K562 (cell line): ENCODE measurements around the gene TRABD2B. TPM values are rescaled to one million over a fixed set of nuclear protein-coding genes. Genes with fewer than 3 reads are reported as not detected.

Experiments used
- ATAC-seq: fragments of 200-7000 bp; cut with Tn5 transposase; 3 replicates; pipeline ENCODE4 v1.9.1; 2020; ENCODE audit warnings: moderate library complexity
- BruUV-seq: library from RNA; stranded (reverse); fragments of 400-500 nt; replicated peaks from 2 replicates; lab custom pipeline; 2021; lab: Mats Ljungman, UMichigan
- CTCF ChIA-PET: fragments of 300-600 bp; formaldehyde crosslinking; extraction: SDS; loops from one replicate; lab custom pipeline; 2021; ENCODE audit warnings: low intra/inter-chr PET ratio; lab: Yijun Ruan, JAX
- POLR2A ChIA-PET: fragments of 300-600, 350-650 bp; sonication (Branson Sonifier 250); formaldehyde crosslinking; extraction: SDS; loops from one replicate; lab custom pipeline; 2021; ENCODE audit warnings: antibody characterized with exemption, inconsistent platforms; lab: Yijun Ruan, JAX
- DNase-seq, 4 experiments: peaks; one replicate each; pipeline versions ENCODE4 v3.0.0 to v3.0.0-alpha.2; 2011 to 2018; ENCODE audit warnings: low spot score in 3 of 4, mixed read lengths in 3 of 4; ENCODE audit errors: extremely low read depth in 1 of 4
- FAIRE-seq: peaks from 2 replicates; lab custom pipeline; 2011; peaks lifted over from hg19 to GRCh38; lab: Jason Lieb, UNC
- H2AFZ ChIP-seq: 2 replicates; pipeline ENCODE4 v1.6.0; 2011; ENCODE audit warnings: low read depth, low read length, control low read depth, inconsistent platforms
- H3K27ac ChIP-seq: fragments of 200-600 bp; 3 replicates; pipeline ENCODE4 v1.8.0; 2011; ENCODE audit warnings: low read depth, mild to moderate bottlenecking, control low read depth, inconsistent platforms, low read length, moderate library complexity, mixed read lengths; ENCODE audit errors: extremely low read depth
- H3K27me3 ChIP-seq, 2 experiments: fragments of 300-600 bp in 1 of 2; 2 replicates in 1 of 2; 3 replicates in 1 of 2; pipeline versions ENCODE4 v1.6.0 to v1.8.0; 2011; ENCODE audit warnings: inconsistent platforms in 2 of 2, low read length in 2 of 2, mild to moderate bottlenecking in 1 of 2, mixed read lengths in 1 of 2, moderate library complexity in 1 of 2; ENCODE audit not compliant: control insufficient read depth in 2 of 2, insufficient read depth in 2 of 2
- H3K36me3 ChIP-seq: fragments of 300-600 bp; 3 replicates; pipeline ENCODE4 v1.8.0; 2011; ENCODE audit warnings: mild to moderate bottlenecking, low read length, inconsistent platforms; ENCODE audit not compliant: control insufficient read depth, insufficient read depth
- H3K4me1 ChIP-seq, 2 experiments: fragments of 200-600 bp in 1 of 2; replicated peaks in 1 of 2; 2 replicates in 1 of 2; 3 replicates in 1 of 2; pipeline versions ENCODE4 v1.5.1 to v1.8.0; 2011; ENCODE audit warnings: inconsistent platforms in 2 of 2, low read length in 2 of 2, mild to moderate bottlenecking in 1 of 2, mixed read lengths in 1 of 2, moderate library complexity in 1 of 2; ENCODE audit not compliant: control insufficient read depth in 2 of 2, insufficient read depth in 2 of 2
- H3K4me2 ChIP-seq: 2 replicates; pipeline ENCODE4 v1.6.1; 2011; ENCODE audit warnings: low read length, control low read depth, inconsistent platforms, mixed read lengths; ENCODE audit not compliant: insufficient read depth
- H3K4me3 ChIP-seq: fragments of 200-600 bp; sonication (generic), shearing (Covaris generic); 2 replicates; pipeline ENCODE4 v1.5.1; 2016; ENCODE audit warnings: control low read depth, inconsistent platforms
- H3K79me2 ChIP-seq: fragments of 200-600 bp; 3 replicates; pipeline ENCODE4 v1.8.0; 2011; ENCODE audit warnings: low read length, inconsistent platforms; ENCODE audit not compliant: control insufficient read depth, insufficient read depth
- H3K9ac ChIP-seq, 2 experiments: 2 replicates each; pipeline versions ENCODE4 v1.6.0 to v1.6.1; 2011; ENCODE audit warnings: low read depth in 2 of 2, low read length in 2 of 2, control low read depth in 1 of 2, inconsistent platforms in 1 of 2, mild to moderate bottlenecking in 1 of 2, mixed read lengths in 1 of 2; ENCODE audit not compliant: insufficient read depth in 1 of 2
- H3K9me1 ChIP-seq: one replicate; pipeline ENCODE4 v1.6.0; 2011; ENCODE audit warnings: inconsistent platforms, mild to moderate bottlenecking, low read length, moderate library complexity; ENCODE audit not compliant: control insufficient read depth, insufficient read depth
- H3K9me3 ChIP-seq: replicated peaks from 2 replicates; pipeline ENCODE4 v1.5.1; 2011; ENCODE audit warnings: low read depth, low read length, inconsistent platforms; ENCODE audit not compliant: control insufficient read depth, insufficient read depth
- H4K20me1 ChIP-seq: replicated peaks from 2 replicates; pipeline ENCODE4 v1.6.1; 2011; ENCODE audit warnings: low read length, inconsistent platforms, mixed read lengths; ENCODE audit not compliant: control insufficient read depth, insufficient read depth
- BMI1 ChIP-seq: fragments of 150-350 bp; IDR thresholded peaks from 2 replicates; pipeline ENCODE4 v1.6.1; 2014; ENCODE audit warnings: low read length
- BRD4 ChIP-seq: fragments of 200-600 bp; sonication (generic); IDR thresholded peaks from 2 replicates; pipeline ENCODE4 v1.6.1; 2017; ENCODE audit warnings: inconsistent platforms
- FOSL1 ChIP-seq: fragments of 200-800 bp; sonication (Bioruptor generic); conservative IDR thresholded peaks from 2 replicates; pipeline ENCODE4 v1.6.1; 2016; ENCODE audit warnings: missing genetic modification characterization, missing compliant biosample characterization
- FOXP1 ChIP-seq: sonication (generic); formaldehyde crosslinking; IDR thresholded peaks from 2 replicates; pipeline ENCODE4 v1.8.0; 2022; ENCODE audit warnings: mild to moderate bottlenecking, missing genetic modification reagents
- GTF2A2 ChIP-seq: IDR thresholded peaks from 2 replicates; pipeline ENCODE4 v1.6.1; 2016; ENCODE audit warnings: mild to moderate bottlenecking, missing genetic modification characterization, missing compliant biosample characterization
- HMG20B ChIP-seq: fragments of 250-450 bp; sonication (Bioruptor Pico); IDR thresholded peaks from 2 replicates; pipeline ENCODE4 v1.5.0; 2021; ENCODE audit warnings: mild to moderate bottlenecking
- IRF9 ChIP-seq: fragments of 450-650 bp; IDR thresholded peaks from 2 replicates; pipeline ENCODE4 v1.6.1; 2016; ENCODE audit warnings: missing biosample characterization, missing genetic modification characterization
- KHSRP ChIP-seq: fragments of 450-650 bp; IDR thresholded peaks from 2 replicates; pipeline ENCODE4 v1.6.1; 2017
- MAFG ChIP-seq: fragments of 450-650 bp; conservative IDR thresholded peaks from 2 replicates; pipeline ENCODE4 v1.6.1; 2016; ENCODE audit warnings: missing genetic modification characterization, missing compliant biosample characterization
- MTF1 ChIP-seq: fragments of 250-450 bp; sonication (Bioruptor Pico); IDR thresholded peaks from 2 replicates; pipeline ENCODE4 v1.9.0; 2021; ENCODE audit warnings: moderate library complexity, mild to moderate bottlenecking, inconsistent platforms, borderline replicate concordance
- SMAD3 ChIP-seq: fragments of 450-650 bp; formaldehyde crosslinking; conservative IDR thresholded peaks from 2 replicates; pipeline ENCODE4 v1.4.0; 2020; ENCODE audit warnings: mild to moderate bottlenecking
- SMARCB1 ChIP-seq: IDR thresholded peaks from 2 replicates; pipeline ENCODE4 v1.6.1; 2011; ENCODE audit warnings: improper control_type of control experiment, low read depth; ENCODE audit not compliant: insufficient read length
- SRSF1 ChIP-seq: fragments of 200-400 bp; formaldehyde crosslinking; IDR thresholded peaks from 2 replicates; pipeline ENCODE4 v1.6.1; 2017; ENCODE audit warnings: mild to moderate bottlenecking, low read depth, low read length, moderate library complexity
- TAL1 ChIP-seq: fragments of 450-650 bp; IDR thresholded peaks from 2 replicates; pipeline ENCODE4 v1.6.1; 2016; ENCODE audit warnings: mild to moderate bottlenecking
- YBX1 ChIP-seq: fragments of 450-650 bp; IDR thresholded peaks from 2 replicates; pipeline ENCODE4 v1.7.1; 2016; ENCODE audit warnings: mild to moderate bottlenecking
- WGBS: fragments of 100-300 bp; shearing (Covaris generic); methylation state at CpG from one replicate; pipeline ENCODE4 v1.1.6; 2016; ENCODE audit warnings: low coverage, mixed read lengths; ENCODE audit not compliant: insufficient coverage; ENCODE audit errors: missing lambda C conversion rate; 5-methylcytosine and 5-hydroxymethylcytosine counted together
- in situ Hi-C: fragments of 300-500 bp; cut with MboI; formaldehyde crosslinking; loops from 4 replicates; pipeline ENCODE4 v1.15.0; 2018; ENCODE audit warnings: inconsistent platforms, mixed read lengths
- intact Hi-C: fragments of 100-400 bp; cut with micrococcal nuclease; formaldehyde crosslinking; loops from 2 replicates; pipeline ENCODE4 v1.14.2; 2022
- polyA plus RNA-seq, 8 experiments: library from polyadenylated mRNA; depleted of rRNA in 4 of 8; stranded (reverse) in 5 of 8; unstranded in 3 of 8; fragments of >200 nt; fragmentation: Nextera tagmentation in 2 of 8; fragmentation: Illumina TruSeq in 1 of 8; extraction: Ambion mirVana in 2 of 8; extraction: Trizol in 1 of 8; gene quantifications; 2 replicates each; pipeline versions ENCODE4 v1.2.1 to v1.2.3, GENCODE V29; 2011 to 2014; ENCODE audit warnings: inconsistent platforms in 1 of 8, missing spikeins in 1 of 8
- total RNA-seq, 7 experiments: library from RNA; depleted of rRNA in 6 of 7; stranded (reverse); fragments of >200 nt in 6 of 7; fragmentation: Illumina TruSeq in 2 of 7; extraction: Trizol in 2 of 7; gene quantifications; 2 replicates each; pipeline versions ENCODE4 v1.2.1 to v1.2.3, GENCODE V29; 2011 to 2021; ENCODE audit warnings: low replicate concordance in 1 of 7

The TRABD2B gene
- total and polyA plus RNA-seq, 9 of the 15 experiments (the other 6 are each of a cell fraction or from before 2014, with no cell fraction given): not detected

GRCh38 chr1:47711848-47712492, 285.2 kb downstream of the TRABD2B start:
- H3K27ac ChIP-seq: no peak overlapping the region
- H3K36me3 ChIP-seq: no peaks in the 10 kb centered on the region
- no peak overlapping the region for H2AFZ ChIP-seq
- ATAC-seq: no peak
- no peaks in the 10 kb centered on the region for H3K9me1 ChIP-seq
- ChIA-PET CTCF (interaction anchor here (2.2 kb wide), 1 partner anchor 275 kb away, joined by 15 read pairs; the partner anchor contains the start of gene FOXD2), POLR2A (interaction anchor here (0.6 to 1.2 kb wide), 2 partner anchors 9 to 190 kb away, joined by 3 to 4 read pairs; no protein-coding TSS in a partner anchor)
- H3K27me3 ChIP-seq: peaks cover 30 to 59% of the 10 kb centered on the region in 2 experiments; a peak in 4 of 5 replicates
- DNase-seq: no peak
- intact Hi-C loops (loop anchor here (2.0 to 5.0 kb wide), 3 partner anchors 185 to 535 kb away; no protein-coding TSS in a partner anchor), in situ Hi-C loops (loop anchor here (5.0 kb wide), 1 partner anchor 280 kb away; no protein-coding TSS in a partner anchor)
- 5% methylated on average over 6 of the region's 6 CpGs for WGBS
- H4K20me1 ChIP-seq: peaks cover 3% of the 10 kb centered on the region; the same call in 1 of the 2 replicates
- TF ChIP-seq SMAD3 (CRISPR knock-in tag) (no peak), FOXP1 (CRISPR knock-in tag) (no peak), GTF2A2 (tag) (no peak), IRF9 (no peak), SMARCB1 (no peak), BRD4 (no peak), HMG20B (CRISPR knock-in tag) (no peak), KHSRP (no peak), FOSL1 (tag) (no peak), BMI1 (no peak), YBX1 (no peak), MAFG (tag) (no peak), TAL1 (no peak), SRSF1 (no peak), MTF1 (no peak)
- no peak overlapping the region for H3K4me3 ChIP-seq
- no peak overlapping the region for H3K4me2 ChIP-seq
- H3K79me2 ChIP-seq: no peaks in the 10 kb centered on the region
- peaks cover 0 to 24% of the 10 kb centered on the region in 2 experiments; a peak in 2 of 5 replicates for H3K4me1 ChIP-seq
- no peak overlapping the region for H3K9ac ChIP-seq
- H3K9me3 ChIP-seq: no peaks in the 10 kb centered on the region
- FAIRE-seq: no peak
- no TSS peak for BruUV-seq
